ENCODE measurements around the gene ZBTB12. TPM values are rescaled to one million over a fixed set of nuclear protein-coding genes. Genes with fewer than 3 reads are reported as not detected.

Gene ZBTB12
- total RNA-seq, 4 donors from 2014 or later, result 0.83 to 2.8 (median 1.0) TPM

GRCh38 chr6:31945154-31945506, 43.2 kb upstream of the ZBTB12 start:
- WGBS, 2 donors, result 42 to 50% methylated on average over 4 to 9 of the region's 9 CpGs
- intact Hi-C loops (cut with DNase I), result no loop called here

GRCh38 chr6:31943742-31944141, 41.9 kb upstream of the ZBTB12 start:
- no peak for DNase-seq
- Histone ChIP-seq H3K4me1 (peaks cover 9 to 52% (median 32%) of the 10 kb centered on the region in 3 donors), H3K36me3 (no peaks in the 10 kb centered on the region), H3K27ac (no peak overlapping the region), H3K27me3 (peaks cover 0 to 20% (median 0%) of the 10 kb centered on the region in 4 donors), H3K9me3 (no peaks in the 10 kb centered on the region), H3K4me3 (no peak overlapping the region)
- intact Hi-C loops (cut with DNase I), result no loop called here
- no peak for TF ChIP-seq CTCF (IDR thresholded peaks at IDR 0.05)
- TF ChIP-seq POLR2A (IDR thresholded peaks at IDR 0.05), result no peak
- 83% methylated on average over 1 of the region's 3 CpGs; no CpG with 5 or more reads in 1 of the 2 donors for WGBS, 2 donors

More at GRCh38 chr6:31945154-31945506, 43.2 kb upstream of the ZBTB12 start:
- peak overlapping the region; percentile 76 to 97 (median 90) for H3K27ac ChIP-seq
- no peak for DNase-seq
- TF ChIP-seq POLR2A (IDR thresholded peaks at IDR 0.05), result no peak
- TF ChIP-seq CTCF (IDR thresholded peaks at IDR 0.05), result no peak
- H3K27me3 ChIP-seq, result peaks cover 0 to 16% (median 0%) of the 10 kb centered on the region in 4 donors
- peaks cover 0 to 3% (median 0%) of the 10 kb centered on the region in 3 donors for H3K36me3 ChIP-seq
- H3K9me3 ChIP-seq, result no peaks in the 10 kb centered on the region
- H3K4me3 ChIP-seq, result peak overlapping the region in 3 of 4 donors; percentile 28 to 62 (median 31)
- peaks cover 9 to 51% (median 32%) of the 10 kb centered on the region in 3 donors for H3K4me1 ChIP-seq

DNA sequence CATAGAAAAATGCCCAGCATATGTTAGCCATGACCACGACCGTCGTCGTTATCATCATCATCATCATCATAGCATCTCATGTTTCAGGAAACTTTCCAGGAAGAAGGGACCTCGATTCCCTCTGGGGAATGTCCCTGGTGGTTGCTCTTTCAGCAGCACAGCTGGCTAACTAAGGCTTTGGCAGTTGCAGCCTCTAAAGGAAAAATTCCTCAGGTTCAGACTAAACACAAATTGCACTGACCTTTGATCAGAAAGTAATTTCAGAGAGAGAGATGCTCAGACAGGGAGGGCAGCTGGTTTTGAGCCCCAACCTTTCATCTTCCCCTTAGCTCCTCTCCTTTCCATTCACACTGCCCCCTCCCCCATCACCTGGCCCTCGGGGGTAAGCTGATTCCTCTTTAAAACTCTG, 38.4 kb upstream of the ZBTB12 start:
- WGBS, 2 donors, result 3 to 10% methylated on average over 5 to 6 of the region's 6 CpGs
- TF ChIP-seq POLR2A (IDR thresholded peaks at IDR 0.05) (no peak), CTCF (IDR thresholded peaks at IDR 0.05) (no peak)

GRCh38 chr6:31935823-31936222, 33.9 kb upstream of the ZBTB12 start:
- H3K27ac ChIP-seq, result no peak overlapping the region
- WGBS, 2 donors, result 77 to 84% methylated on average over 7 to 8 of the region's 9 CpGs
- H3K9me3 ChIP-seq, result no peaks in the 10 kb centered on the region
- DNase-seq, result no peak
- H3K4me3 ChIP-seq, result no peak overlapping the region
- H3K4me1 ChIP-seq, result peaks cover 0 to 7% (median 3%) of the 10 kb centered on the region in 3 donors
- peaks cover 0 to 15% (median 0%) of the 10 kb centered on the region in 4 donors for H3K27me3 ChIP-seq
- intact Hi-C loops (cut with DNase I), result no loop called here
- no peaks in the 10 kb centered on the region for H3K36me3 ChIP-seq
- no peak for TF ChIP-seq POLR2A (IDR thresholded peaks at IDR 0.05)
- TF ChIP-seq CTCF (IDR thresholded peaks at IDR 0.05), result no peak

More for the DNA sequence above, 38.4 kb upstream of the ZBTB12 start:
- Histone ChIP-seq H3K27ac (no peak overlapping the region), H3K9me3 (no peaks in the 10 kb centered on the region), H3K36me3 (no peaks in the 10 kb centered on the region), H3K27me3 (peaks cover 0 to 20% (median 0%) of the 10 kb centered on the region in 4 donors), H3K4me3 (no peak overlapping the region), H3K4me1 (peaks cover 5 to 31% (median 18%) of the 10 kb centered on the region in 3 donors)
- intact Hi-C loops (cut with DNase I), result no loop called here
- DNase-seq, result no peak

GRCh38 chr6:31935021-31935420, 33.1 kb upstream of the ZBTB12 start:
- H3K4me1 ChIP-seq, result no peaks in the 10 kb centered on the region
- H3K27ac ChIP-seq, result no peak overlapping the region
- 68 to 85% methylated on average over 3 of the region's 3 CpGs for WGBS, 2 donors
- no peak overlapping the region for H3K4me3 ChIP-seq
- H3K36me3 ChIP-seq, result no peaks in the 10 kb centered on the region
- TF ChIP-seq POLR2A (IDR thresholded peaks at IDR 0.05) (no peak), CTCF (IDR thresholded peaks at IDR 0.05) (no peak)
- H3K9me3 ChIP-seq, result no peaks in the 10 kb centered on the region
- H3K27me3 ChIP-seq, result peaks cover 0 to 18% (median 0%) of the 10 kb centered on the region in 4 donors
- no peak for DNase-seq
- intact Hi-C loops (cut with DNase I), result no loop called here

All from esophagus squamous epithelium (tissue), 5 donors.